Activated B cell treated with CpG ODN at 0.5 μM for 24 hours (primary cell): ENCODE results near the gene ALMS1. TPM values are rescaled to one million over a fixed set of nuclear protein-coding genes. Genes with fewer than 3 reads are reported as not detected.
"Not testable (repeated sequence)": the region's sequence is repeated elsewhere in the genome, so short reads cannot be mapped to it uniquely, and the experiment has no call there.

ENCODE experiments used
- ATAC-seq: fragments of 200-7000 bp; cut with Tn5 transposase; one replicate; pipeline ENCODE4 v1.10.0; 2021; ENCODE audit warnings: low read depth, mild to moderate bottlenecking, moderate library complexity
- CTCF ChIA-PET: fragments of 350-600 bp; sonication (Branson Sonifier 250); formaldehyde crosslinking; loops from one replicate; lab custom pipeline; 2021; ENCODE audit warnings: antibody characterized with exemption; lab: Charles Lee
- POLR2A ChIA-PET: fragments of 350-600 bp; sonication (Branson Sonifier 250); formaldehyde crosslinking; loops from one replicate; lab custom pipeline; 2021; ENCODE audit warnings: antibody characterized with exemption; lab: Charles Lee
- DNase-seq: peaks from one replicate; pipeline ENCODE4 v3.0.0; 2022
- H3K27ac Mint-ChIP-seq: one replicate; pipeline ENCODE4 v1.8.0; 2020; ENCODE audit warnings: mixed read lengths
- H3K27me3 Mint-ChIP-seq: one replicate; pipeline ENCODE4 v1.8.0; 2021; ENCODE audit warnings: mixed read lengths
- H3K36me3 Mint-ChIP-seq: one replicate; pipeline ENCODE4 v1.8.0; 2021; ENCODE audit warnings: low read depth, mixed read lengths
- H3K4me1 Mint-ChIP-seq: one replicate; pipeline ENCODE4 v1.8.0; 2021; ENCODE audit warnings: mixed read lengths
- H3K4me3 Mint-ChIP-seq: one replicate; pipeline ENCODE4 v1.8.0; 2020; ENCODE audit warnings: mild to moderate bottlenecking, mixed read lengths
- H3K9me3 Mint-ChIP-seq: one replicate; pipeline ENCODE4 v1.8.0; 2020; ENCODE audit warnings: mixed read lengths
- intact Hi-C: fragments of 100-400 bp; cut with micrococcal nuclease; formaldehyde crosslinking; loops from one replicate; pipeline ENCODE4 v1.15.1; 2024
- total RNA-seq: library from RNA; stranded (reverse); gene quantifications from 2 replicates; pipeline ENCODE4 v1.2.3, GENCODE V29; 2022
- TF ChIP-seq, protein P1 (sequence below): fragments of 200-600 bp; IDR thresholded peaks from one replicate; pipeline ENCODE4 v1.8.0; 2022; ENCODE audit warnings: antibody characterized with exemption, mild to moderate bottlenecking

Gene ALMS1
- total RNA-seq, 1 donor from 2014 or later = 20.1 TPM

DNA sequence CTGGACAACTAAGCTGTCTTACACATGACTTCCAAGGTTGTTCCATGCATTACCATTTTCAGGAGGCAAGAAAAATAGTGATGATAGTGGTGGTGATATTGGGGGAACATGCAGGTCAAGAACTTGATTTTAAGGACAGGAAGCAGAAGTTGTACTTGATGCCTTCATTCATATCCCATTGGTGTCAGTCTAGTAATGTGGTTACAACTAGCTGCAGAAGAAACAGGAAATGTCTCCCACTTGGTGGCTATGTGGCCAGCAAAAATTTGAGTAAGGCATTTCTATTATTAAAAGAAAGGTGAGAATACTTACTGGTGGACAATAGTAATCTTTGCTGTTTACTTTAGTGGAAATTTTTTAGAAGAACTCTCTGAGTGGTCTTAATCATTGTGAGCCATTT, 103.4 kb downstream of the ALMS1 start:
- H3K4me1 Mint-ChIP-seq = no peaks in the 10 kb centered on the region
- POLR2A ChIA-PET = no interaction called here
- no peak for DNase-seq
- H3K4me3 Mint-ChIP-seq = no peak overlapping the region
- H3K36me3 Mint-ChIP-seq = peaks cover 52% of the 10 kb centered on the region
- peaks cover 4% of the 10 kb centered on the region for H3K9me3 Mint-ChIP-seq
- intact Hi-C loops = no loop called here
- no peak overlapping the region for H3K27ac Mint-ChIP-seq
- TF ChIP-seq, protein P1, sequence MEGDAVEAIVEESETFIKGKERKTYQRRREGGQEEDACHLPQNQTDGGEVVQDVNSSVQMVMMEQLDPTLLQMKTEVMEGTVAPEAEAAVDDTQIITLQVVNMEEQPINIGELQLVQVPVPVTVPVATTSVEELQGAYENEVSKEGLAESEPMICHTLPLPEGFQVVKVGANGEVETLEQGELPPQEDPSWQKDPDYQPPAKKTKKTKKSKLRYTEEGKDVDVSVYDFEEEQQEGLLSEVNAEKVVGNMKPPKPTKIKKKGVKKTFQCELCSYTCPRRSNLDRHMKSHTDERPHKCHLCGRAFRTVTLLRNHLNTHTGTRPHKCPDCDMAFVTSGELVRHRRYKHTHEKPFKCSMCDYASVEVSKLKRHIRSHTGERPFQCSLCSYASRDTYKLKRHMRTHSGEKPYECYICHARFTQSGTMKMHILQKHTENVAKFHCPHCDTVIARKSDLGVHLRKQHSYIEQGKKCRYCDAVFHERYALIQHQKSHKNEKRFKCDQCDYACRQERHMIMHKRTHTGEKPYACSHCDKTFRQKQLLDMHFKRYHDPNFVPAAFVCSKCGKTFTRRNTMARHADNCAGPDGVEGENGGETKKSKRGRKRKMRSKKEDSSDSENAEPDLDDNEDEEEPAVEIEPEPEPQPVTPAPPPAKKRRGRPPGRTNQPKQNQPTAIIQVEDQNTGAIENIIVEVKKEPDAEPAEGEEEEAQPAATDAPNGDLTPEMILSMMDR = no peak
- CTCF ChIA-PET = no interaction called here
- no peak for ATAC-seq
- H3K27me3 Mint-ChIP-seq = no peaks in the 10 kb centered on the region

DNA sequence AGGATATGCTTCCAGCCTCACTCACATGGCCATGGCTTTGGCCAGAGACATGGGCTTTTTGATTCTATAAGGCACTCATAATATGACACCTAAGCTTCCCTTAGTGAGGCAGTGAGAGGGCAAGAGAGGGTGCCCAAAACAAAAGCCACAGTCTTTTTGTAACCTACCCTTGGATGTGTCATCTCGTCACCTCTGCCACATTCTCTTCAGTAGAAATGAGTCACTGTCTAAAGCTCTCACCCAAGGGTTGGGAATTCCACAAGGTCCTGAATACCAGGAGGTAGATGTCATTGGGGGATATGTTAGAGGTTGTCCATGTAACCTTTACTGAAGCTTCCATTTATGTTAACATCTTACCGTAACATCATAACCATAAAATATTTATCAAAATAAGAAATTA, 108.4 kb downstream of the ALMS1 start:
- Mint-ChIP-seq H3K27ac (no peak overlapping the region), H3K4me3 (no peak overlapping the region), H3K36me3 (peaks cover 30% of the 10 kb centered on the region), H3K27me3 (no peaks in the 10 kb centered on the region), H3K4me1 (no peaks in the 10 kb centered on the region), H3K9me3 (no peaks in the 10 kb centered on the region)
- CTCF ChIA-PET = no interaction called here
- TF ChIP-seq, protein P1 = no peak
- POLR2A ChIA-PET = no interaction called here
- intact Hi-C loops = no loop called here
- no peak for ATAC-seq
- no peak for DNase-seq

DNA sequence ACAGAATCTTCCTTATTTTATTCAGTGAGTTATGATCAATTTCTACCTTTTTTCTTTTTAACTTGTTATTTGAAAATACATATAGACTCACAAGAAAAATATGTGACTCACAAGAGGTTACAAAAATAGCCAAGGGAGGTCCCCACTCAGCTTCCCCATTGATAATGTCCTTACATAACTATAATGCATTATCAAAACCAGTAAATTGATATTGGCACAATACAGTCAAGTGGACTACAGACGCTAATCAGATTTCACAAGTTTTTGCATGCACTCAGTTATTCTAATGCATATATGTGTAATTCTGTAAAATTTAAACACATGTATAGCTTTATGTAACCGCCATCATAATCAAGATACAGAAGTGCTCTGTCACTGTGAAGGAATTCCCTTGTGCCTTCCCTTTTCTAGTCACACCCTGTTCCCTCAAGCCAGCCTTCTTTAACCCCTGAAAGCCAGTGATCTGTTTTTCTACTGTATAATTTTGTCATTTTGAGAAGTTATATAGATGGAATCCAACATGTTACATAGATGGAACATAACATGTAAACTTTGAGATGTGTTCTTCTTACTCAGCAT, 118.4 kb downstream of the ALMS1 start:
- H3K27me3 Mint-ChIP-seq = no peaks in the 10 kb centered on the region
- DNase-seq (no peak), ATAC-seq (no peak)
- H3K9me3 Mint-ChIP-seq = peaks cover 29% of the 10 kb centered on the region
- CTCF ChIA-PET = no interaction called here
- H3K4me3 Mint-ChIP-seq = no peak overlapping the region
- no peak overlapping the region for H3K27ac Mint-ChIP-seq
- H3K4me1 Mint-ChIP-seq = peaks cover 5% of the 10 kb centered on the region
- POLR2A ChIA-PET = no interaction called here
- H3K36me3 Mint-ChIP-seq = peaks cover 28% of the 10 kb centered on the region
- intact Hi-C loops = no loop called here
- TF ChIP-seq, protein P1 = no peak

DNA sequence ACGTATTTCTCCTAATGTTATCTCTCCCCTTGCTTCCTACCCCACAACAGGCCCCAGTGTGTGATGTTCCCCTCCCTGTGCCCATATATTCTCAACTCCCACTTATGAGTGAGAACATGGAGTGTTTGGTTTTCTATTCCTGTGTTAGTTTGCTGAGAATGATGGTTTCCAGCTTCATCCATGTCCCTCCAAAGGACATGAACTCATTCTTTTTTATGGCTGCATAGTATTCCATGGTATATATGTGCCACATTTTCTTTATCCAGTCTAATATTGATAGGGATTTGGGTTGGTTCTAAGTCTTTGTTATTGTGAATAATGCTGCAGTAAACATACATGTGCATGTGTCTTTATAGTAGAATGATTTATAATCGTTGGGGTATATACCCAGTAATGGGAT, 119.2 kb downstream of the ALMS1 start:
- H3K27me3 Mint-ChIP-seq, H3K4me1 Mint-ChIP-seq, intact Hi-C loops, ATAC-seq, H3K27ac Mint-ChIP-seq, H3K4me3 Mint-ChIP-seq, DNase-seq, POLR2A ChIA-PET, CTCF ChIA-PET: not testable (repeated sequence)
- peaks cover 33% of the 10 kb centered on the region for H3K9me3 Mint-ChIP-seq
- peaks cover 32% of the 10 kb centered on the region for H3K36me3 Mint-ChIP-seq

DNA sequence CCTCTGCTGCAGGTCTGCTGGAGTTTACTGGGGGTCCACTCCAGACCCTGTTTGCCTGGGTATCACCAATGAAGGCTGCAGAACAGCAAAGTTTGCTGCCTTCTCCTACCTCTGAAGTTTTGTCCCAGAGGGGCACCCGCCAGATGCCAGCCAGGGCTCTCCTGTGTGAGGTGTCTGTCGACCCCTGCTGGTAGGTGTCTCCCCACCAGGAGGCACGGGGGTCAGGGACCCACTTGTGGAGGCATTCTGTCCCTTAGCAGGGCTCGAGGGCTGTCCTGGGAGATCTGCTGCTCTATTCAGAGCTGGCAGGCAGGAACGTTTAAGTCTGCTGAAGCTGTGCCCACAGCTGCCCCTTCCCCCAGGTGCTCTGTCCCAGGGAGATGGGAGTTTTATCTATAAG, 124.8 kb downstream of the ALMS1 start:
- CTCF ChIA-PET, H3K27ac Mint-ChIP-seq, POLR2A ChIA-PET, intact Hi-C loops, ATAC-seq, H3K4me3 Mint-ChIP-seq, H3K4me1 Mint-ChIP-seq, DNase-seq, H3K27me3 Mint-ChIP-seq: not testable (repeated sequence)
- peaks cover 53% of the 10 kb centered on the region for H3K36me3 Mint-ChIP-seq
- peaks cover 43% of the 10 kb centered on the region for H3K9me3 Mint-ChIP-seq

DNA sequence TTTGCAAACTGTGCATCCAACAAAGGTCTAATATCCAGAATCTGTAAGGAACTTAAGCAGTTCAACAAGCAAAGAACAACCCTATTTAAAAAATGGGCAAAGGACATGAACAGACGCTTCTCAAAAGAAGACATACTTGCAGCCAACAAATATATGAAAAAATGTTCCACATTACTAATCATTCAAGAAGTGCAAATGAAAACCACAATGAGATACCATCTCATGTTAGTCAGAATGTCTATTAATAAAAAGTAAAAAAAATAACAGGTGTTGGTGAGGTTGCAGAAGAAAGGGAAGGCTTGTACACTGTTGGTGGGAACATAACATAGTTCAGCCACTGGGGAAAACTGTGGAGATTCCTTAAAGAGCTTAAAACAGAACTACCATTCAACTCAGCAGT, 130.4 kb downstream of the ALMS1 start:
- no peak overlapping the region for H3K27ac Mint-ChIP-seq
- DNase-seq (no peak), ATAC-seq (no peak)
- peaks cover 20% of the 10 kb centered on the region for H3K9me3 Mint-ChIP-seq
- TF ChIP-seq, protein P1 = no peak
- peaks cover 12% of the 10 kb centered on the region for H3K4me1 Mint-ChIP-seq
- no peak overlapping the region for H3K4me3 Mint-ChIP-seq
- no peaks in the 10 kb centered on the region for H3K27me3 Mint-ChIP-seq
- peaks cover 37% of the 10 kb centered on the region for H3K36me3 Mint-ChIP-seq
- CTCF ChIA-PET = no interaction called here
- intact Hi-C loops = no loop called here
- POLR2A ChIA-PET = no interaction called here
